Panc1 (cell line): ENCODE measurements around the gene SPTBN4. TPM values are rescaled to one million over a fixed set of nuclear protein-coding genes. Genes with fewer than 3 reads are reported as not detected.

Source experiments
- ATAC-seq: fragments of 200-7000 bp; cut with Tn5 transposase; 2 replicates; pipeline ENCODE4 v1.9.1; 2020; ENCODE audit warnings: mild to moderate bottlenecking, moderate library complexity
- BruUV-seq: library from RNA; stranded (reverse); fragments of 400-500 nt; replicated peaks from 2 replicates; lab custom pipeline; 2021; lab: Mats Ljungman, UMichigan
- CTCF ChIA-PET: fragments of 300-600 bp; sonication (Branson Sonifier 250); formaldehyde crosslinking; loops from one replicate; lab custom pipeline; 2022; ENCODE audit warnings: antibody characterized with exemption; lab: Charles Lee
- POLR2A ChIA-PET: fragments of 300-600 bp; sonication (Branson Sonifier 250); formaldehyde crosslinking; loops from one replicate; lab custom pipeline; 2022; ENCODE audit warnings: antibody characterized with exemption; lab: Charles Lee
- DNase-seq: peaks from one replicate; pipeline ENCODE4 v3.0.0-alpha.2; 2010; ENCODE audit warnings: low read depth, low spot score
- H3K27ac ChIP-seq: 2 replicates; pipeline ENCODE4 v1.5.1; 2011; ENCODE audit warnings: mild to moderate bottlenecking, low read length, inconsistent platforms
- H3K27me3 ChIP-seq: fragments of 200-500 bp; sonication (Bioruptor generic); 2 replicates; pipeline ENCODE4 v1.6.0; 2014; ENCODE audit warnings: low read length, inconsistent platforms; ENCODE audit not compliant: control insufficient read depth, insufficient read depth
- H3K36me3 ChIP-seq: fragments of 200-500 bp; sonication (Bioruptor generic); 2 replicates; pipeline ENCODE4 v1.5.1; 2014; ENCODE audit warnings: inconsistent platforms, mild to moderate bottlenecking, low read length, moderate library complexity; ENCODE audit not compliant: control insufficient read depth, insufficient read depth
- H3K4me1 ChIP-seq: 2 replicates; pipeline ENCODE4 v1.5.1; 2011; ENCODE audit warnings: inconsistent platforms, mild to moderate bottlenecking, low read length, moderate library complexity; ENCODE audit not compliant: control insufficient read depth, insufficient read depth
- H3K4me3 ChIP-seq, 2 experiments: 2 replicates each; pipeline ENCODE4 v1.5.1; 2011 to 2012; ENCODE audit warnings: low read depth in 2 of 2, low read length in 2 of 2, mild to moderate bottlenecking in 2 of 2, inconsistent platforms in 1 of 2, moderate library complexity in 1 of 2
- H3K9me3 ChIP-seq: fragments of 200-500 bp; sonication (Bioruptor generic); 2 replicates; pipeline ENCODE4 v1.5.1; 2014; ENCODE audit warnings: low read depth, mild to moderate bottlenecking, inconsistent platforms, low read length, moderate library complexity; ENCODE audit not compliant: control insufficient read depth, insufficient read depth
- POLR2AphosphoS5 ChIP-seq: IDR thresholded peaks from 2 replicates; pipeline ENCODE4 v1.6.1; 2012; ENCODE audit warnings: mild to moderate bottlenecking, low read depth, low read length, moderate library complexity
- REST ChIP-seq, 2 experiments: IDR thresholded peaks; 2 replicates each; pipeline ENCODE4 v1.6.1; 2011 to 2012; ENCODE audit warnings: low read depth in 2 of 2, control low read depth in 1 of 2, low read length in 1 of 2, mild to moderate bottlenecking in 1 of 2, moderate library complexity in 1 of 2; ENCODE audit not compliant: insufficient read depth in 1 of 2
- SIN3A ChIP-seq: IDR thresholded peaks from 2 replicates; pipeline ENCODE4 v1.6.1; 2012; ENCODE audit warnings: low read depth, mild to moderate bottlenecking, low read length, moderate library complexity, borderline replicate concordance; ENCODE audit not compliant: insufficient read depth
- TCF7L2 ChIP-seq: IDR thresholded peaks from 2 replicates; pipeline ENCODE4 v1.6.1; 2011; ENCODE audit warnings: mild to moderate bottlenecking, low read depth, low read length, inconsistent platforms
- in situ Hi-C: cut with HindIII; loops from 2 replicates; pipeline ENCODE4 v1.10.0; 2016; ENCODE audit warnings: low sequenced_read_pairs, low pct_unique_long_range_greater_than_20kb
- intact Hi-C: fragments of 100-400 bp; cut with micrococcal nuclease; formaldehyde crosslinking; loops from one replicate; pipeline ENCODE4 v1.10.0; 2022; ENCODE audit not compliant: unreplicated experiment
- total RNA-seq: library from RNA; stranded (reverse); gene quantifications from one replicate; pipeline ENCODE4 v1.2.1, GENCODE V29; 2021; ENCODE audit not compliant: unreplicated experiment
- TF ChIP-seq, protein P1 (sequence below): fragments of 450-650 bp; IDR thresholded peaks from 2 replicates; pipeline ENCODE4 v1.5.1; 2017; ENCODE audit warnings: mild to moderate bottlenecking

The SPTBN4 gene
- total RNA-seq, 1 experiment from 2014 or later, result 1.2 TPM

- H3K4me1 ChIP-seq, result no peaks in the 10 kb centered on the region
- in situ Hi-C loops, result no loop called here
- intact Hi-C loops, result no loop called here
- no peaks in the 10 kb centered on the region for H3K9me3 ChIP-seq
- CTCF ChIA-PET, result no interaction called here
- no TSS peak for BruUV-seq
- H3K27me3 ChIP-seq, result no peaks in the 10 kb centered on the region
- H3K27ac ChIP-seq, result no peak overlapping the region
- POLR2A ChIA-PET, result no interaction called here
- no peak for DNase-seq
- no peak overlapping the region for H3K4me3 ChIP-seq
- no peak for TF ChIP-seq TCF7L2
- TF ChIP-seq REST (IDR thresholded peaks at IDR 0.05; ENCODE audit: insufficient read depth in 1 of 2, low read depth in 2 of 2, low read length in 1 of 2), result no peak
- TF ChIP-seq, protein P1, sequence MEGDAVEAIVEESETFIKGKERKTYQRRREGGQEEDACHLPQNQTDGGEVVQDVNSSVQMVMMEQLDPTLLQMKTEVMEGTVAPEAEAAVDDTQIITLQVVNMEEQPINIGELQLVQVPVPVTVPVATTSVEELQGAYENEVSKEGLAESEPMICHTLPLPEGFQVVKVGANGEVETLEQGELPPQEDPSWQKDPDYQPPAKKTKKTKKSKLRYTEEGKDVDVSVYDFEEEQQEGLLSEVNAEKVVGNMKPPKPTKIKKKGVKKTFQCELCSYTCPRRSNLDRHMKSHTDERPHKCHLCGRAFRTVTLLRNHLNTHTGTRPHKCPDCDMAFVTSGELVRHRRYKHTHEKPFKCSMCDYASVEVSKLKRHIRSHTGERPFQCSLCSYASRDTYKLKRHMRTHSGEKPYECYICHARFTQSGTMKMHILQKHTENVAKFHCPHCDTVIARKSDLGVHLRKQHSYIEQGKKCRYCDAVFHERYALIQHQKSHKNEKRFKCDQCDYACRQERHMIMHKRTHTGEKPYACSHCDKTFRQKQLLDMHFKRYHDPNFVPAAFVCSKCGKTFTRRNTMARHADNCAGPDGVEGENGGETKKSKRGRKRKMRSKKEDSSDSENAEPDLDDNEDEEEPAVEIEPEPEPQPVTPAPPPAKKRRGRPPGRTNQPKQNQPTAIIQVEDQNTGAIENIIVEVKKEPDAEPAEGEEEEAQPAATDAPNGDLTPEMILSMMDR, result no peak
- no peak for TF ChIP-seq POLR2AphosphoS5
- TF ChIP-seq SIN3A, result no peak
- H3K36me3 ChIP-seq, result no peaks in the 10 kb centered on the region
- ATAC-seq, result no peak
These were observed 154.5 kb downstream of the SPTBN4 start for GRCh38 chr19:40621283-40621682.

DNA sequence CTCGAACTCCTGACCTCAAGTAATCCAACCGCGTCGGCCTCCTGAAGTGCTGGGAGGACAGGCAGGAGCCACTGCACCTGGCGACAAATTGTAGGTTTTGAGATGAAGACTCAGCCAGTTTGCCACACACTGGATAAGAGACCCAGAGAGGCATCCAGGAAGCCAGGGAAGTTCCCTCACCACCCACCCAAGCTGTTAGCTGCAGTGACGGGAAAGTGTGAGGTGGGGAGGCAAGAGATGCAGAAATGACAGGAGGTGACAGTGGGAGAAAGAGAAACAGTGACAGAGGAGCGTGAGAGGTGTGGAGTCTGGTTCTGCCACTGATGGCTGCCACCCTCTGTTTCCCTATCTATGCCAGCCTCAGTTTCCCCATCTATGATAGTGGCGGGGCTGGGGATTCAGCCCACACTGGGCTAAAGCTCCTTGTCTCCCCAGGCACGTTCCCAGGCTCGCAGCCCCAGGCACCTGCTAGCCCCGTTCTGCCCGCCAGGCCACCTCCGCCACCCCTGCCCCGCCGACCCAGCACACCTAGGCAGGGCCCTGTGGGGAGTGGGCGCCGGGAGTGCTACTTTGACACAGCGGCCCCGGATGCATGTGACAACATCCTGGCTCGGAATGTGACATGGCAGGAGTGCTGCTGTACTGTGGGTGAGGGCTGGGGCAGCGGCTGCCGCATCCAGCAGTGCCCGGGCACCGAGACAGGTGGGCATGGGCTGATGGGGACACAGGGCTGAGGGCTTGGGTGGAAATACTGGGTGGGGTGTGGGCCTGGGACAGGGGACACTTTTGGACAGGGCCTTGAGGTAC, 155.4 kb downstream of the SPTBN4 start:
- ATAC-seq (no peak), DNase-seq (no peak)
- TF ChIP-seq REST (IDR thresholded peaks at IDR 0.05; ENCODE audit: insufficient read depth in 1 of 2, low read depth in 2 of 2, low read length in 1 of 2) (no peak), POLR2AphosphoS5 (no peak), TCF7L2 (no peak)
- BruUV-seq, result no TSS peak
- H3K4me1 ChIP-seq, result no peaks in the 10 kb centered on the region
- H3K9me3 ChIP-seq, result no peaks in the 10 kb centered on the region
- CTCF ChIA-PET, result no interaction called here
- no peak overlapping the region for H3K27ac ChIP-seq
- POLR2A ChIA-PET, result no interaction called here
- intact Hi-C loops (no loop called here), in situ Hi-C loops (no loop called here)
- no peak overlapping the region for H3K4me3 ChIP-seq
- H3K27me3 ChIP-seq, result no peaks in the 10 kb centered on the region
- no peaks in the 10 kb centered on the region for H3K36me3 ChIP-seq
